Prostate gland (tissue), 2 donors: ENCODE measurements around the gene RPTOR.

Source experiments
- POLR2A ChIP-seq: fragments of 450-650 bp; IDR thresholded peaks from one replicate; pipeline ENCODE4 v1.6.1; 2016; ENCODE audit warnings: antibody characterized with exemption, mild to moderate bottlenecking
- TF ChIP-seq, protein P1 (sequence below), 4 experiments: fragments of 200-600 bp in 2 of 4; fragments of 450-650 bp in 2 of 4; sonication (generic) in 2 of 4; IDR thresholded peaks; 1 replicate in 3 of 4; 2 replicates in 1 of 4; pipeline ENCODE4 v1.5.1; 2016 to 2019; ENCODE audit warnings: antibody characterized with exemption in 4 of 4, mild to moderate bottlenecking in 2 of 4, moderate library complexity in 2 of 4

- TF ChIP-seq, protein P1, sequence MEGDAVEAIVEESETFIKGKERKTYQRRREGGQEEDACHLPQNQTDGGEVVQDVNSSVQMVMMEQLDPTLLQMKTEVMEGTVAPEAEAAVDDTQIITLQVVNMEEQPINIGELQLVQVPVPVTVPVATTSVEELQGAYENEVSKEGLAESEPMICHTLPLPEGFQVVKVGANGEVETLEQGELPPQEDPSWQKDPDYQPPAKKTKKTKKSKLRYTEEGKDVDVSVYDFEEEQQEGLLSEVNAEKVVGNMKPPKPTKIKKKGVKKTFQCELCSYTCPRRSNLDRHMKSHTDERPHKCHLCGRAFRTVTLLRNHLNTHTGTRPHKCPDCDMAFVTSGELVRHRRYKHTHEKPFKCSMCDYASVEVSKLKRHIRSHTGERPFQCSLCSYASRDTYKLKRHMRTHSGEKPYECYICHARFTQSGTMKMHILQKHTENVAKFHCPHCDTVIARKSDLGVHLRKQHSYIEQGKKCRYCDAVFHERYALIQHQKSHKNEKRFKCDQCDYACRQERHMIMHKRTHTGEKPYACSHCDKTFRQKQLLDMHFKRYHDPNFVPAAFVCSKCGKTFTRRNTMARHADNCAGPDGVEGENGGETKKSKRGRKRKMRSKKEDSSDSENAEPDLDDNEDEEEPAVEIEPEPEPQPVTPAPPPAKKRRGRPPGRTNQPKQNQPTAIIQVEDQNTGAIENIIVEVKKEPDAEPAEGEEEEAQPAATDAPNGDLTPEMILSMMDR (IDR thresholded peaks at IDR 0.05): no peak
- no peak for TF ChIP-seq POLR2A
Measured at GRCh38 chr17:80687839-80688238, 143.2 kb downstream of the RPTOR start.
